HCT116 (cell line): ENCODE data around the gene DIS3L.

Experiments used
- EGR1 ChIP-seq: IDR thresholded peaks from 2 replicates; pipeline ENCODE4 v1.6.1; 2012; ENCODE audit warnings: low read depth
- EZH2 ChIP-seq: fragments of 200-600 bp; sonication (generic); IDR thresholded peaks from 2 replicates; pipeline ENCODE4 v1.6.1; 2017; ENCODE audit warnings: antibody characterized with exemption, mixed run types
- JUND ChIP-seq: IDR thresholded peaks from 2 replicates; pipeline ENCODE4 v1.6.1; 2012
- POLR2A ChIP-seq: IDR thresholded peaks from 2 replicates; pipeline ENCODE4 v1.7.0; 2011; ENCODE audit warnings: borderline replicate concordance; ENCODE audit not compliant: insufficient read depth, insufficient read length; ENCODE audit errors: extremely low read depth
- POLR2AphosphoS5 ChIP-seq: IDR thresholded peaks from 2 replicates; pipeline ENCODE4 v1.6.1; 2011; ENCODE audit warnings: mild to moderate bottlenecking, low read depth, low read length, moderate library complexity
- SP1 ChIP-seq: IDR thresholded peaks from 2 replicates; pipeline ENCODE4 v1.6.1; 2012; ENCODE audit warnings: low read depth
- YY1 ChIP-seq: IDR thresholded peaks from 2 replicates; pipeline ENCODE4 v1.6.1; 2011; ENCODE audit warnings: low read length, low read depth, moderate library complexity, mild to moderate bottlenecking; ENCODE audit not compliant: insufficient replicate concordance; ENCODE audit errors: extremely low read depth
- TF ChIP-seq, protein P1 (sequence below), 3 experiments: fragments of 200-600 bp in 1 of 3; sonication (generic) in 1 of 3; IDR thresholded peaks in 2 of 3; conservative IDR thresholded peaks in 1 of 3; 2 replicates each; pipeline ENCODE4 v1.5.1; 2012 to 2017; ENCODE audit warnings: low read depth in 2 of 3, low read length in 2 of 3, antibody characterized with exemption in 1 of 3, borderline replicate concordance in 1 of 3, control low read depth in 1 of 3, mild to moderate bottlenecking in 1 of 3, mixed read lengths in 1 of 3, mixed run types in 1 of 3, moderate library complexity in 1 of 3; ENCODE audit not compliant: insufficient read depth in 1 of 3
- TF ChIP-seq, protein P2 (sequence below): IDR thresholded peaks from 2 replicates; pipeline ENCODE4 v1.6.1; 2012; ENCODE audit warnings: low read depth
- TF ChIP-seq, protein P3 (sequence below): IDR thresholded peaks from 2 replicates; pipeline ENCODE4 v1.6.1; 2012

DNA sequence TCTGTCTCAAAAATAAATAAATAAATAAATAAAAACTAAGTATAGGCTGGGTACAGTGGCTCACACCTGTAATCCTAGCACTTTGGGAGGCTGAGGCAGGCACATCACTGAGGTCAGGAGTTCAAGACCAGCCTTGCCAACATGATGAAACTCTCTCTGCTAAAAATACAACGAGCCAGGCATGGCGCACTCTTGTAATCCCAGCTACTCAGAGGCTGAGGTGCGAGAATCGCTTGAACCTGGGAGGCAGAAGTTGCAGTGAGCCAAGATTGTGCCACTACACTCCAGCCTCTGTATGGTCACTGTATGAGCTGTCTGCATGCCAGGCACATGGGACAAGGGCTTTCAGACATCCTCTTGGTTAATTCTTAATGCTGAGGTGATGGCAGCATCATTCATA, 34.4 kb downstream of the DIS3L start:
- TF ChIP-seq, protein P1, sequence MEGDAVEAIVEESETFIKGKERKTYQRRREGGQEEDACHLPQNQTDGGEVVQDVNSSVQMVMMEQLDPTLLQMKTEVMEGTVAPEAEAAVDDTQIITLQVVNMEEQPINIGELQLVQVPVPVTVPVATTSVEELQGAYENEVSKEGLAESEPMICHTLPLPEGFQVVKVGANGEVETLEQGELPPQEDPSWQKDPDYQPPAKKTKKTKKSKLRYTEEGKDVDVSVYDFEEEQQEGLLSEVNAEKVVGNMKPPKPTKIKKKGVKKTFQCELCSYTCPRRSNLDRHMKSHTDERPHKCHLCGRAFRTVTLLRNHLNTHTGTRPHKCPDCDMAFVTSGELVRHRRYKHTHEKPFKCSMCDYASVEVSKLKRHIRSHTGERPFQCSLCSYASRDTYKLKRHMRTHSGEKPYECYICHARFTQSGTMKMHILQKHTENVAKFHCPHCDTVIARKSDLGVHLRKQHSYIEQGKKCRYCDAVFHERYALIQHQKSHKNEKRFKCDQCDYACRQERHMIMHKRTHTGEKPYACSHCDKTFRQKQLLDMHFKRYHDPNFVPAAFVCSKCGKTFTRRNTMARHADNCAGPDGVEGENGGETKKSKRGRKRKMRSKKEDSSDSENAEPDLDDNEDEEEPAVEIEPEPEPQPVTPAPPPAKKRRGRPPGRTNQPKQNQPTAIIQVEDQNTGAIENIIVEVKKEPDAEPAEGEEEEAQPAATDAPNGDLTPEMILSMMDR (IDR thresholded peaks at IDR 0.05 in 2 of 3, conservative IDR thresholded peaks at IDR 0.05 in 1 of 3; ENCODE audit: borderline replicate concordance in 1 of 3, insufficient read depth in 1 of 3, low read depth in 2 of 3, low read length in 2 of 3): no peak
- TF ChIP-seq SP1 (no peak), EGR1 (no peak), POLR2A (no peak), JUND (no peak), EZH2 (no peak), POLR2AphosphoS5 (no peak), YY1 (no peak)
- TF ChIP-seq, protein P2, sequence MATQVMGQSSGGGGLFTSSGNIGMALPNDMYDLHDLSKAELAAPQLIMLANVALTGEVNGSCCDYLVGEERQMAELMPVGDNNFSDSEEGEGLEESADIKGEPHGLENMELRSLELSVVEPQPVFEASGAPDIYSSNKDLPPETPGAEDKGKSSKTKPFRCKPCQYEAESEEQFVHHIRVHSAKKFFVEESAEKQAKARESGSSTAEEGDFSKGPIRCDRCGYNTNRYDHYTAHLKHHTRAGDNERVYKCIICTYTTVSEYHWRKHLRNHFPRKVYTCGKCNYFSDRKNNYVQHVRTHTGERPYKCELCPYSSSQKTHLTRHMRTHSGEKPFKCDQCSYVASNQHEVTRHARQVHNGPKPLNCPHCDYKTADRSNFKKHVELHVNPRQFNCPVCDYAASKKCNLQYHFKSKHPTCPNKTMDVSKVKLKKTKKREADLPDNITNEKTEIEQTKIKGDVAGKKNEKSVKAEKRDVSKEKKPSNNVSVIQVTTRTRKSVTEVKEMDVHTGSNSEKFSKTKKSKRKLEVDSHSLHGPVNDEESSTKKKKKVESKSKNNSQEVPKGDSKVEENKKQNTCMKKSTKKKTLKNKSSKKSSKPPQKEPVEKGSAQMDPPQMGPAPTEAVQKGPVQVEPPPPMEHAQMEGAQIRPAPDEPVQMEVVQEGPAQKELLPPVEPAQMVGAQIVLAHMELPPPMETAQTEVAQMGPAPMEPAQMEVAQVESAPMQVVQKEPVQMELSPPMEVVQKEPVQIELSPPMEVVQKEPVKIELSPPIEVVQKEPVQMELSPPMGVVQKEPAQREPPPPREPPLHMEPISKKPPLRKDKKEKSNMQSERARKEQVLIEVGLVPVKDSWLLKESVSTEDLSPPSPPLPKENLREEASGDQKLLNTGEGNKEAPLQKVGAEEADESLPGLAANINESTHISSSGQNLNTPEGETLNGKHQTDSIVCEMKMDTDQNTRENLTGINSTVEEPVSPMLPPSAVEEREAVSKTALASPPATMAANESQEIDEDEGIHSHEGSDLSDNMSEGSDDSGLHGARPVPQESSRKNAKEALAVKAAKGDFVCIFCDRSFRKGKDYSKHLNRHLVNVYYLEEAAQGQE: no peak
- TF ChIP-seq, protein P3, sequence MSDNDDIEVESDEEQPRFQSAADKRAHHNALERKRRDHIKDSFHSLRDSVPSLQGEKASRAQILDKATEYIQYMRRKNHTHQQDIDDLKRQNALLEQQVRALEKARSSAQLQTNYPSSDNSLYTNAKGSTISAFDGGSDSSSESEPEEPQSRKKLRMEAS: no peak
